HG03135 (cell line): ENCODE data around the gene GPR61.

ENCODE experiments used
- ATAC-seq: cut with Tn5 transposase; IDR thresholded peaks from one replicate; pipeline ENCODE4 v1.9.1; 2021; ENCODE audit warnings: mild to moderate bottlenecking, moderate library complexity; ENCODE audit not compliant: unreplicated experiment

GPR61 gene

DNA sequence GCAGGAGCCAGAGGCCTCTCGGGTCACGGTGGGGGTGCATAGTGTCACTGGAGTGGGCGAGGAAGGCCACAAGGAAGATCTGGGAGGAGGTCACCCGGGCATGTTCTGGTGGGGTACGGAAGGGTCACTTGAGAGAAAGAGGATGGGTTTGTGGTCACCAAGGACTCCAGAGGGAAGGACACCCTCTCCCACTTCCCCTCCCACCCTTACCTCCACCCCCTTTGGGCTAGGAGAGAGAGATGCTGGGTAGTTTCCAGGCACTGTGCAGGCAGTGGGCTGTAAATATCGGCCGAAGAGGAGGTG lies 30.8 kb upstream of the GPR61 start:
- no peak for ATAC-seq

- ATAC-seq, result no peak
Measured at GRCh38 chr1:109509176-109510134, 30.2 kb upstream of the GPR61 start, which contains the start of gene AMIGO1. TSS of gene AMIGO1 (minus strand) at chr1:109509727. CDS start at chr1:109508912, 815 bp downstream.

- ATAC-seq, result no peak
Measured at GRCh38 chr1:109513110-109513710, 26.5 kb upstream of the GPR61 start.

DNA sequence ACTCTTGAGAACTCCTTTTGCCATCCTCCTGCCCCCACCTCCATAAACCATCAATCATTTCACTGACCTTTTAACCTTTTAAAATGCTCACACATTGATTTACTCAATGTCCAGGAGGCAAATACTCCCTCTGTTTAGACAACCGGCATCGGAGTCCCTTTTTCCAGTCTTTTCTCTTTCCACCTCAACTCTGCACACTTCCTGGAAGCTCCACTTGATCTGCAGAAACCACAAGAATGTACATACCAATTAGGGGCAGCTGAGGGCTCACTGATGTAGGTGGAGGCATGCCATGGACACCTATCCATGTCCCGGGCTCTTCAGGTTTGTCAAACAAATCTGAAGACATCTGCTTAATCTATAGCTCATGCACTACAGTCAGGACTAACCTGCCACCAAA lies 24.8 kb upstream of the GPR61 start:
- ATAC-seq, result no peak

DNA sequence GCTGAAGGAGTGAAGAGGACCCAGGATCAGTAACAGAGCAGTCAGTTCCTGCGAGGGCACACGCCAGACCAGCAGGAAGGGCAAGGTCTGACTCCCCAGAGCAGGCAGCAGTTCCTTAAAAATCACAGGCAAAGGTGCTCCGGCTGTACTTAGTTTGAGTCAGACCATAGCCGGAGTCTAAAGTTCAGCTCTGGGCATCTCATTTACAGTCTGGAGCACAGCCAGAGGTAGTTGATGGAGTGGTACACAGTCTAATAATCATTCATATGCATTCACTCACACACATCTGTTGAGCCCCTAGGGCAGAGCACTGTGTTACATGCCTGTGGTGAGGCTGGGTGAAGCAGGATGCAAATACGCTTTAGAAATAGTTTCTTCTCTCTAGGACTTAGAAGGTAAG lies 22.8 kb upstream of the GPR61 start:
- no peak for ATAC-seq

GRCh38 chr1:109517337-109517736 lies 22.3 kb upstream of the GPR61 start:
- ATAC-seq, result no peak

GRCh38 chr1:109521002-109521951 lies 18.4 kb upstream of the GPR61 start:
- ATAC-seq, result no peak

- no peak for ATAC-seq
Measured at GRCh38 chr1:109522026-109522425, 17.6 kb upstream of the GPR61 start.

DNA sequence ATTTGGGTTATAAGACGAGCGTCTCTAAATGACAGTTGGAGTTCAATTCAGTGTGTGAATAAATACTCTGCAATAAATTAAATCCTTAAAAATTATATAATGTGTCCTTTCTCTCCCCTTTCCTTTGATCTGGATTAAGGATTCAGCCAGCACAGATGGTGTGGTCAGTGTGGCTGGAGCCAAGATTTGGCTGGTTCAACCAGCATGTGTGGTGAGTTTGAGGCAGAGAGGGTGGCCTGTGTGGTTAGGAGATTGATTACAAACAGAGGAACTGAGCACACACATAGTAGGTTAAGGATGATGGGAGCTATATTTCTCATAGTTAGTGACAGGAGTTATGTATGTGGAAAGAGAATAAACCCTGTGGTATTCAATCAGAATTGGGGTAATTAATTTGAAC lies 16.0 kb upstream of the GPR61 start:
- ATAC-seq, result no peak

- ATAC-seq, result peak; percentile 52
Measured at GRCh38 chr1:109527098-109527811, 12.4 kb upstream of the GPR61 start.

GRCh38 chr1:109527846-109528695 lies 11.6 kb upstream of the GPR61 start:
- no peak for ATAC-seq

DNA sequence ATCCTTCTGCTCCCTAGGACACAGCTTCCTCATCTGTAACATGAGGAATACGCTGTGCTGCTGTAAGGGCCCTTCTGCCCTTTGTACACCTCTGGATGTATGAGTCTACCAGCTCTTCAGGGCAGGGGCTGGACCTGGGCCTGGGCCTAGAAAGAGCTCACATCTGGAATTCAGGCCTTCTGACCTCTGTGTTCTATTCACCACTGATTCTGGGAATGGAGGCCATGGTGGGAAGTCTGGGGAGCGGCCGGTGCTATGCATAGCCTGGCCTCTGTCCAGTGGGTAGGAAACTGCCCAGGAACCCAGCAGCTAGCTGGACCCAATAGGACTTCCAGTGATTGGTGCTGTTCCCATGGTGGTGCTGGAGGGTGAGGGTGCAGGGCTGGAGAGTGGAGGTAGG lies 11.0 kb upstream of the GPR61 start:
- no peak for ATAC-seq

DNA sequence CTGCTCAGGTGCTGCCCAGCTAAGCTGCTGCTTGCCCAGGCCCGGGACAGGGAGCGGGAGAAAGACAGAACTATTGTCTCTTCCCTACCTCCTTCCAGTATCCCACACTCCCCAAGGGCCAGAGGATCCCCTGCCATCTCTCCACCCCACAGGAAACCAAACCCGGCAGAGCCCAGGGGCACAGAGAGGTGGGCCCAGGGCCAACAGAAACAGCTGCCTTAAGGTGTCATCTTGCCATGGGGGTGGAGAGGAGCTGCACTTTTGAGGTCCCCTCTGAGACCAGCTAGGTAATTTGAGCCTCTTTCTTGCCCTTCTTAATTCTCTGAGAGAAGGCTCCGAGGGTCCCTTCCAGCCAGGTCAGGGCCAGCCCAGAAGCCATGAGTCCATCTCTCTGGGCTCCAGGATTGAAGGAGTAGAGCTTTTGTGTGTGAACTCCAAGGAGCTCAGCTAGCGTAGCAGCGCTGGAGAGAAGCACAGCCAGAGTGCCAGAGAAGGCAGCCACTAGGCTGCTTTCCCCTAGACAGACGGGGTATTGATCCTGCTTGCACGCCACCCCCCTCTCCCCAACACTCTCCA lies 9.7 kb upstream of the GPR61 start:
- ATAC-seq, result no peak

DNA sequence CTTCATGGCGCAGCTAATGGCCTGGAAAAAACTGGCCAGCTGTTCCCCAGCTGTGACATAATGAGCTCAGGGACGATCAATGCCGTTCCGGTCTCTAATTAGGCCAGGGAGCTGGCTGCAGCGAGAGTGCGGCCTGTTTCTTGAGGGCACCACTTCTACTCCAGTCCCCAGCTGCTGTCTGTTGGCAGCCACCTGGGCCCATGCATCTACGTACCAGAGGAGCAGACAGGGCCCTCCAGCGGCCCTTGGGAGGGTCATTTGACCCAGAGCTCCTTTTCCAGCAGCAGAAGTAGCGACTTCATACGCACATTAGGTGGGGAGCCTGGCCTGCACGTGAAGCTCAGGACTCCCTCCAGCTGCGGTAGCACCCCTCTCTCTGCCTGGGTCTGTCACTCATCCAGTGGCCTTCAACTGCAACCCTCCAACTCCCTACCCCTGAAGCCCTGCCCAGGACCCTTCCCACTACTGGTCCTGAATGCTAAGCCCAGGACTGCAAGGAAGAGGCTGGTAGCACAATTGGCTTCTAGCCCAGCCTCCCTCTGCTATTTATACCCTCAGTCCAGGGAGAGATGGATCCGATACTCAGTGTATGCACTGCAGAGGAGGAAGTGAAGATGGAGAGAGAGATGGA lies 9.1 kb upstream of the GPR61 start:
- no peak for ATAC-seq

GRCh38 chr1:109531380-109531779 lies 8.3 kb upstream of the GPR61 start:
- no peak for ATAC-seq

GRCh38 chr1:109531826-109532364 lies 7.8 kb upstream of the GPR61 start:
- no peak for ATAC-seq

DNA sequence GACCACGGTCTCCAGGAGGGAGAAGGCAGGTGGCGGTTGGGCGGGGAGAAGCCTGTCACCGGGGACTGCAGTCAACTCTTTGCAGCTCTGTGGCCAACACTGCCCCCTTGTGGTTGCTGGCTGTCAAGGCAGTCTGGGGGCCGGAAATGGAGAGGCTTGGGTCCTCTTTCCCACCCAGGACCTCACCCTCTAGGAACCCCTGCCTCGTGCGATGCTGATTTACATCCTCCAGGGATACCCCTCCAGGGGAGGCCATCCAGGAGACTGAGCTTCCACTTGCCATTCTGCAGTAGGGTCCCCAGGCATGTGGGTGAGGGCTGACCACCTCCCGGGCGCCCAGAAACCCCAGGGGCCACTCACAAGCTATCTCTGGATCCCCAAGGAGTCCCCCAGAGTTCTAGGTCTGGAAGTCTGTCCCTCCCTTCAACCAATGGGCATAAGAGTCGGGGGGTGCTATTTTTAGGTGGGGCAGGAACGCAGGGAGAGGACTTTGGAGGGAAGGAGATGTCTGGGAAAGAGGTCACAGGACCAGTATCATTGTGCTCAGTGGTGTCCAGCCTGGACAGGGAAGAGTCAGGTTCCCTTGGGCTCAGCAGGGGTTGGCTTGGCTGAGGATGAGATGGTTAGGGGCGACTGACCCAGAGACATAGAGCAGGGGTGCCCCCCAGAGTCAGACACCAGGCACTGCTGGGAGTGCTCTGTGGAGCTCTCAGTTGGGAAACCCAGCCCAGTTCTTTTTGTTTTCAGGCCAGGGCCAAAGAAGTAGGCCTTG lies 7.1 kb upstream of the GPR61 start:
- peak; percentile 72 for ATAC-seq

GRCh38 chr1:109534307-109534858 lies 5.3 kb upstream of the GPR61 start:
- no peak for ATAC-seq
